PFSK-1 (cell line): ENCODE results near the gene WDFY2.

Source experiments
- FOXP2 ChIP-seq: optimal IDR thresholded peaks from 2 replicates; pipeline ENCODE3; 2011; ENCODE audit warnings: borderline replicate concordance, control low read depth, inconsistent platforms; ENCODE audit not compliant: insufficient read depth; ENCODE audit errors: extremely low read length, extremely low read depth
- POLR2AphosphoS5 ChIP-seq: IDR thresholded peaks from 2 replicates; pipeline ENCODE4 v1.6.1; 2012; ENCODE audit warnings: low read depth, mild to moderate bottlenecking, control low read depth, low read length, moderate library complexity
- REST ChIP-seq, 2 experiments: IDR thresholded peaks; 2 replicates each; pipeline versions ENCODE4 v1.6.1 to v1.8.0; 2011 to 2012; ENCODE audit warnings: low read depth in 2 of 2, low read length in 2 of 2, control low read depth in 1 of 2, inconsistent platforms in 1 of 2, mild to moderate bottlenecking in 1 of 2, moderate library complexity in 1 of 2; ENCODE audit not compliant: insufficient read depth in 1 of 2
- SIN3A ChIP-seq: IDR thresholded peaks from 2 replicates; pipeline ENCODE4 v1.6.1; 2012; ENCODE audit warnings: mild to moderate bottlenecking, low read length, moderate library complexity, borderline replicate concordance; ENCODE audit not compliant: insufficient read depth
- TAF1 ChIP-seq: IDR thresholded peaks from 2 replicates; pipeline ENCODE4 v1.6.1; 2012; ENCODE audit warnings: low read length, control low read depth, borderline replicate concordance; ENCODE audit not compliant: insufficient read depth

The WDFY2 gene

GRCh38 chr13:51727634-51728274 lies 143.5 kb downstream of the WDFY2 start:
- TF ChIP-seq POLR2AphosphoS5 (no peak), FOXP2 (no peak), SIN3A (no peak), REST (IDR thresholded peaks at IDR 0.05; ENCODE audit: insufficient read depth in 1 of 2, low read depth in 2 of 2, low read length in 2 of 2) (no peak), TAF1 (no peak)

GRCh38 chr13:51728275-51728673 lies 144.0 kb downstream of the WDFY2 start:
- TF ChIP-seq SIN3A (no peak), FOXP2 (no peak), TAF1 (no peak), REST (IDR thresholded peaks at IDR 0.05; ENCODE audit: insufficient read depth in 1 of 2, low read depth in 2 of 2, low read length in 2 of 2) (no peak), POLR2AphosphoS5 (no peak)

- no peak for TF ChIP-seq REST (IDR thresholded peaks at IDR 0.05; ENCODE audit: insufficient read depth in 1 of 2, low read depth in 2 of 2, low read length in 2 of 2)
- TF ChIP-seq TAF1: no peak
- TF ChIP-seq POLR2AphosphoS5: no peak
- no peak for TF ChIP-seq SIN3A
- TF ChIP-seq FOXP2: no peak
Measured at GRCh38 chr13:51728972-51729371, 144.7 kb downstream of the WDFY2 start.

- TF ChIP-seq TAF1: no peak
- TF ChIP-seq POLR2AphosphoS5: no peak
- no peak for TF ChIP-seq REST (IDR thresholded peaks at IDR 0.05; ENCODE audit: insufficient read depth in 1 of 2, low read depth in 2 of 2, low read length in 2 of 2)
- no peak for TF ChIP-seq SIN3A
- TF ChIP-seq FOXP2: no peak
Measured at GRCh38 chr13:51729866-51730553, 145.7 kb downstream of the WDFY2 start.
